Brain pericyte (primary cell): Measurements from ENCODE around the gene ZCCHC14.

ENCODE experiments used
- DNase-seq: peaks from one replicate; pipeline ENCODE4 v3.0.0-alpha.2; 2012; ENCODE audit warnings: low read depth, low spot score

The ZCCHC14 gene

GRCh38 chr16:87457061-87457611, 35.7 kb downstream of the ZCCHC14 start:
- DNase-seq: no peak

DNA sequence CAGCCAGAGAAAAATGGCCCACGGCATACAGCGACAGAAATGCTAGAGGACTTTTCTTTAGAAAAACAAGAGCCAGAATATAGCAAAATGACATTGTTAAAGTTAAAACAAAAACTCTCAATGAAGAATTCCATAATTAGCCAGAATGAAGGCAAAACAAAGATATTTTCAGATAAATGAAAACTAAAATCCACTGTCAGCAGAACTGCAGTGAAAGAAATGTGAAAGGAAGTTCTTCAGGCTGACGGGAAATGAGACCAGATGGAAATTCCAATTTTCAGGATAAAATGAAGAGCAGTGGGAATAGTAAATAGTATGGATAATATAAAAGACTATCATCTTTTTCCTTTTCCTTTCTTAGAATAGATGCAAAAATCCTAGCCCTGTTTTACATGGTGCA, 38.4 kb downstream of the ZCCHC14 start:
- no peak for DNase-seq

GRCh38 chr16:87453326-87453725, 39.5 kb downstream of the ZCCHC14 start:
- no peak for DNase-seq

DNA sequence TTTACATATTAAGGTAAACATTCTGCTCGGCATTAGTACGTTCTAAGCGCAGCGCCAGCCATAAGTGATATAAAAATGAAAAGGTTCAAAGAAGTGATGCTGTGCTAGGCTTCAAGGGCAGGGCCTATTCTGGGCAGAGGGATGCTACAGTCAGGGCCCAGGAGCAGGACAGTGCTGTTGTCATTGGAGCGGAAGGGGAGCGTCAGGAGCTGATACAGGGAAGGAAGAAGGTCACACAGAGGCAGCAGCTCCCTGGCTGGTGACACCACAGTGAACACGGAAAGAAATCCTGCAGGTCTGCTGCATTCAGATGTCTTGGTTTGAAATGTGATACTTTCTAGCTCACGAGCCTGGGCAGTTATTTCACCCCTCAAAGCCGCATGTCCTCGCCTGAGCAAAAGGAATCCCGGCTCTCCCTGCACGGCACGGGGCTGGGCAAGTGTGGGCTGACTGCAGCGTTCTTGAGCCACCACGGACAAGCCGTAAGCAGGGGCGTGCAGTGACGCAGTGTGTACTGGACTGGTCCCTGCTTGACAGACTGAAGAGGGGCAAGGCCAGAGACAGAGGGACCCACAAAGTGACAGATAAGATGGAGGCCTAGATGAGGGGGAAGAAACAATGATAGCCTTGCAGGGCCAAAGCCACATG, 41.1 kb downstream of the ZCCHC14 start:
- DNase-seq: no peak

- DNase-seq: no peak
These were observed 44.0 kb downstream of the ZCCHC14 start for GRCh38 chr16:87448866-87449265.

DNA sequence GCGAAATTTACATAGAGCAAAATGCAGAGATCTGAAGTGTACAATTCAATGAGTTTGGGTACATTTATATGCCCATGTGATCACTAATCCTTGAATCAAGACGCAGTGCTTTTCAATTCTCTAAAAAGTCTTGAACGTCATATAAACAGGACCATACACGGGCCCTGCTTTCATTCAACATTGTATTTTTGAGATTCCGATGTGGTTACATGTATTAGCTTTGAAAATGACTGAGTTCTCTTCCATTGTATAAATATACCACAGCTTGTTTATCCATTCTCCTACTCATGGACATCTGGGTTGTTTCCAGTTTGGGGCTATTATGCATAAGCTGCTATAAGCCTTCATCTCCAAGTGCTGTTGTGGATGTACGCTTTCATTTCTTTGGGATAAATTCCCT, 45.5 kb downstream of the ZCCHC14 start:
- no peak for DNase-seq

DNA sequence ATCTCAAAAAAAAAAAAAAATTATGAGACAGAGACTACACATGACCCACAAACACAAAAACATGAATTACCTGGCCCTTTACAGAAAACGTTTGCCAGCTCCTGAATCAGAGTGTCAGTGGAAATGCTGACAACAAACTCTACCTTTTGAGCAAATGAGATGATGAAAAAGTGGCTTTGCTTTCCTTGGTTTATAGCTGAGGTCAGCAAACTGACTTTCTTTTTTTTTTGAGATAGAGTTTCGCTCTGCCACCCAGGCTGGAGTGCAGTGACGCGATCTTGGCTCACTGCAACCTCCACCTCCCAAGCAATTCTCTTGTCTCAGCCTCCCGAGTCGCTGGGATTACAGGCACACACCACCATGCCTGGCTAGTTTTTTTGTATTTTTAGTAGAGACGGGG, 46.3 kb downstream of the ZCCHC14 start:
- DNase-seq: no peak

GRCh38 chr16:87445486-87445885, 47.3 kb downstream of the ZCCHC14 start:
- DNase-seq: no peak

DNA sequence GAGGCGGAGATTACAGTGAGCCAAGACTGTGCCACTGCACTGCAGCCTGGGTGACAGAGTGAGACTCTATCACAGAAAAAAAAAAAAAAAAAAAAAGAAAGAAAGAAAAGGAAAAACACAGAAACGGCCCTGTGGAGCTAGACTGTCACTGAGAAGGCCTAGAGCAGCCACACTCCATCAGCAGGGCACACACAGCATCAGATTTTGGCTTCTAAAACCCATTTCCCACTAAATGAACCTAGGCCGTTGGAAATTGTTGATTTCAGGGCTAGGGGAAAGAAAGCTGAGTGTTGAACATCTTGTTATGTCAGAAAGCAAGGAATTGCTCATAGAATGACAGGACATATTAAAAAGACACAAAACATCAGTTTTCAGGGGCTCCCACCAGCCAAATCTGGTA, 48.9 kb downstream of the ZCCHC14 start:
- DNase-seq: no peak

DNA sequence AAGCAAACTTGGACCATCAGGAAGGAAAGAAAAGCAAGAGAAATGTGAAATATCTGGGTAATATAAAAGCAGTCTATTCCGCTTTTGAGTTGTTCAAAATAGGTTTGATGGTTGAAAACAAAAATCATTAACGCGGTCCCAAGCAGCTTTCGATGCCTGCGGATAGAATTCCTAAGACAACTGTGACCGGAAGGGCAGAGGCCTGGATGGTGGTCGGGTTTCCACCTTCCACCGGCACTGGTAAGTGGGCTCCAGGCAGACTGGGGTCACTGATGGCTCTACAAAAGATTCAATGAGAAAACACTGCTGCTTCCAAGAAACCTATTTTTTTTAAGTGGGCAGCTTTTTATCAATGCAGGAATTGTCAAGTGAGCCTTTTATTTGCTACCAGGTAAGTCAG, 49.8 kb downstream of the ZCCHC14 start:
- DNase-seq: no peak

DNA sequence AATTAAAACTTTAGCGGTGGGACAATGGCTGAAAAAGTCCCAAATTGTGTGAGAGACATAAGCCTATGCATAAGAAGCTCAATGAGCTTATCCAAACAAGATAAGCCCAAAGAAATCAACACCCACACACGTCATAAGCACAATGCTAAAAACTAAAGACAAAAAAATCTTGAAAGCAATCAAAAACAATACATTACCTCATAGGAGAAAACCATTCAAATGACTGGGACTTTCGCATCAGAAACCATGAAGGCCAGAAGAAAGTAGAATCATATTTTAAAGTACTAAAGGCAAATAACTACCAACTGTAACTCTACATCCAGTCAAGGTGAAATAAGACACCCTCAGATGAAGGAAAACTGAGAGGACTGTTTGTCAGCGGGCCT, 50.2 kb downstream of the ZCCHC14 start:
- DNase-seq: no peak

GRCh38 chr16:87441886-87442580, 50.8 kb downstream of the ZCCHC14 start:
- DNase-seq: no peak

DNA sequence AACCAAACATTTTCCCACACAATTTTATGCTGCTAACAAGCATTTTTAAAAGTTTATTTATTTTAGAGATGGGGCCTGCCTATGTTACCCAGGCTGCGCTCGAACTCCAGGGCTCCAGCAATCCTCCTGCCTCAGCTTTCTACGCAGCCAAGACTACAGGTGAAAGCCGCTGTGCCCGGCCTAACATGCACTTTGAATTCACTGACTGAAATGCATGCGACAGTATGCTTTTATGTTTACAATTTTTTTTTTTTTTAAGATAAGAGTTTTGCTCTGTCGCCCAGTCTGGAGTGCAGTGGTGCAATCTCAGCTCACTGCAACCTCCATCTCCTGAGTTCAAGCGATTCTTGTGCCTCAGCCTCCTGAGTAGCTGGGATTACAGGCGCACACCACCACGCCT, 52.9 kb downstream of the ZCCHC14 start:
- DNase-seq: no peak

- no peak for DNase-seq
These were observed 54.2 kb downstream of the ZCCHC14 start for GRCh38 chr16:87438611-87438985.

- DNase-seq: no peak
These were observed 54.8 kb downstream of the ZCCHC14 start for GRCh38 chr16:87437911-87438610.

GRCh38 chr16:87437327-87437726, 55.5 kb downstream of the ZCCHC14 start:
- DNase-seq: no peak

GRCh38 chr16:87436225-87437172, 56.3 kb downstream of the ZCCHC14 start:
- no peak for DNase-seq

DNA sequence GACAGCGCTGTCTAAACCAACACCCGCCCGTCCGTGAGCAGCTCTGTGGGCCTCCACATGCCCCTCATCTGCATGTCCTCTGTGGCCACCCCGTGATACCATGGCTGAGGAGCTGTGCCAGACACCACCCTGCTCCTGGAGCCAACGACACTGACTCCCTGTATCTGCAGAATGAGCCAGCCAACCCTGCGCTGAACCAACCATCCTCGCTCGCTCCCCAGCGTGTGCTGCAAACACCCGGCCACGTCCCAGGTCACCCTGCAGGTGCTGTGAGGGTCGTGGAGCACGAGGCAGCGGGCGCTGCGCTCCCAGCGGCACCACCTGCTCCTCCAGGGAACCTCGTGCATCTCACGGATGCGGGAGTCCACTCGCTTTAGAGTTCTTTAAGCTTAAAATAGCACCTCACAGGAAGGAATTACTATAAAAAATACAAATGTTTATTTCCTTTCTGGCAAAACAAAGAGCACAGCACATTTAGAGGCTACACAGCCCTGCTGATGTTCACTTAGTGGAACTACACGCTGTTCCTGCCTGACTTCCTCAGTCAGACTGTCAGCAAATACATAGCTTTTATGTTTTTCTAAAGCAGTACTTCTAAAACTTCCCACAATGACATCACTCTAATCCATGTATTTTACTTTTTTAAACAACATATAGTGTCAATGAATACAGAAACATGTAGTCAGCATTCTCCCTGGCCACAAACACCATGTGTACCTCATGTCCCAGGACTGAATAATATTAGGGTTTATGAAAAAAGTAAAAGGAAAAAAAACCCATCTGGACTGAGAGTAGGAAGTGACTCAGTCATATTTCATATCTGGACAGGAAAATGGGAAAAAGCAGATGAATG, 57.2 kb downstream of the ZCCHC14 start:
- peak; percentile 61 for DNase-seq

GRCh38 chr16:87434146-87434667, 58.6 kb downstream of the ZCCHC14 start:
- no peak for DNase-seq

GRCh38 chr16:87432330-87432915, 60.4 kb downstream of the ZCCHC14 start:
- DNase-seq: no peak
